Measurements from ENCODE around the gene DCAF17.
A peak's percentile ranks its signal among the peaks of the same experiment; 100 is the strongest.

Gene DCAF17, protein sequence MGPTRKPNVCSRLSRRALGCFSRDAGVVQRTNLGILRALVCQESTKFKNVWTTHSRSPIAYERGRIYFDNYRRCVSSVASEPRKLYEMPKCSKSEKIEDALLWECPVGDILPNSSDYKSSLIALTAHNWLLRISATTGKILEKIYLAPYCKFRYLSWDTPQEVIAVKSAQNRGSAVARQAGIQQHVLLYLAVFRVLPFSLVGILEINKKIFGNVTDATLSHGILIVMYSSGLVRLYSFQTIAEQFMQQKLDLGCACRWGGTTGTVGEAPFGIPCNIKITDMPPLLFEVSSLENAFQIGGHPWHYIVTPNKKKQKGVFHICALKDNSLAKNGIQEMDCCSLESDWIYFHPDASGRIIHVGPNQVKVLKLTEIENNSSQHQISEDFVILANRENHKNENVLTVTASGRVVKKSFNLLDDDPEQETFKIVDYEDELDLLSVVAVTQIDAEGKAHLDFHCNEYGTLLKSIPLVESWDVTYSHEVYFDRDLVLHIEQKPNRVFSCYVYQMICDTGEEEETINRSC

DNA sequence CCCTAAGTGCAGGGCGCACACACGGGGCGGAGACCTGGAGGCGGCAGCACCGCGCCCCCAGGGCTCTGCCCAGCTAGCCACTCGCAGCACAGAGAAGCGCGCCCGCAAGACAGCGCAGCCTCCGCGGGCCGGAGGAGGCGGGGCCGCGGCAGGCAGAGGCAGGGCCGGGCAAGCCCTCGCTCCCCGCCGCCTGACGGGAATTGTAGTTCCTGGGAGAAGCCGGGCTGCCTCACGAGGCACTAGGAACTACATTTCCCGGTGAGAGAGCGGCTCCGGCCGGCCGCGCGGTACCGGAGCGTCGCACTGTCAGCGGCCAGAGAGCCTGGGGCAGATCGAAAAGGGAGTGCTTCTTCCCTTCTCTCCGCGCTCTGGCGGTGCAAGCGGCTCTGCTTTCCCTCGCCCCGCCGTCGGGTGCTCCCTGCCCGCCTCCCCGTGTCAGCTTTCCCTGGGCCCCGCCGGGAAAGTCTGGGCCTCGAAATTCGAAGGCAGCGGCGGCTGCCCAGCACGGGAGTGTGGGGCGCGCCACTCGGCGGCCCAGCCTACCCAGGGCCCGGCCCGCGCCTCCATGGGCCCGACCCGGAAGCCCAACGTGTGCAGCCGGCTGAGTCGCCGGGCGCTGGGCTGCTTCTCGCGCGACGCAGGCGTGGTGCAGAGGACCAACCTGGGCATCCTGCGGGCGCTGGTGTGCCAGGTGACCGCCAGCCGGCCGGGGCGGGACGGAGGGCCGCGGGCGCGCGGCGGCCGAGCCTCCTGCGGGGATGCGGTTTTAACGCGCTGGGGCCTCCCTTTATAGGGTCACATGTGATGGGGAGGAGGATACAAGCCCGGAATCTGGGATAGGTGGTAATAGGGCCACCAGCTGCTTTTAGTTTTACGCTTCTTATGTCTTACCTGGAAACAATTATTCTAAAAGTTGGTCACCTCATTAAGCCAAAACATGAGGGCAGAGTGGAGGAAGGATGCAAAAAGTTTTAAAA lies at the start of gene DCAF17:
DCAF17 (plus strand) TSS at position 214 of the 977 bp plus-strand sequence; CDS start at position 566, 352 bp downstream.
- DNase-seq (ENCODE audit: low read depth in 4 of 4, low spot score in 1 of 4), result peak; percentile 69 to 92 (median 82)

DNA sequence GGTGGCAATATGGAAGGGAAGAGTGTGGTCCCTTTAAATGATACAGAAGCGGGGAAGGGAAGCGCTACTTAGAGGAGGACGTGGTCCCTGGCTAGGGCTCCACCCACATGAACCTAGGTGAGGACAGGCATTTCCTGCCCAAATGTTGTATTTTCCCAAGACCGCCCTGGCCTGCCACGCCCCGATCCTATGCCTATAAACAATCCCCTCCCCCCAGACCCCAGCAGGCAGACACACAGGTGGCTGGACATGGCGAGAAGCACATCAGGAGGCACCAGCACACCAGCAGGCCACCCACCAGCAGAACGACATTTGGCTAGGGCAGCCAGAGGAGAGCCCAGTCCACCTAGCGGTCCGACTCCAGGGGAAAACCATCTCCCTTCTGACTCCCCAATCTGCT lies 47.4 kb upstream of the DCAF17 start:
- no peak for DNase-seq (ENCODE audit: low read depth in 4 of 4, low spot score in 1 of 4)

DNA sequence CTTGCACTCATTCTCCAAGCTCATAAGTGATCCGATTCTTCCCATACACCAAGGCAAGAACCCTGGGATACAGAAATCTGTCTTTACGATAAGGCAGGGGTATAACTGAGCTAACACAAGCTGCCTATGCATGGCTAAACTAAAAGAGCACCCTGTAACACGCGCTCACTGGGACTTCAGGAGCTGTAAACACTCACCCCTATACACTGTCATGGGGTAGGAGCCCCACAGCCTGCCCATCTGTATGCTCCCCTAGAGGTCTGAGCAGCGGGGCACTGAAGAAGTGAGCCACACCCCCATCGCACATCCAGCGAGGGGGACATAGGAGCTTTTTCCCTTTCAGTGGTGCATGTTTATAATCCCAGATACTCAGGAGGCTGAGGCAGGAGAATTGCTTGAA lies 47.0 kb upstream of the DCAF17 start:
- no peak for DNase-seq (ENCODE audit: low read depth in 4 of 4, low spot score in 1 of 4)

DNA sequence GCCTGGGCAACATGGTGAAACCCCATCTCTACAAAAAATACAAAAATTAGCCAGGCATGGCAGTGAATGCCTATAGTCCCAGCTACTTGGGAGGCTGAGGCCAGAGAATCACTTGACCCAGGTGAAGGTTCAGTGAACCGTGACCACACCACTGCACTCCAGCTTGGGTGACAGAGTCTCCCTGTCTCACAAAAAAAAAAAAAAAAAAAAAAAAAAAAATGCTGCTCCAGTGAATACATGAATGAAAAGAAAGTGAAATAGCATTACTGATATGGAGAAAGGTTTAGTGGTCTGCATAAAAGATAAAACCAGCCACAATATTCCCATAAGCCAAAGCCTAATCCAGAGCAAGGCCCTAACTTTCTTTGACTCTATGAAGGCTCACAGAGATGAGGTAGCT lies 44.7 kb upstream of the DCAF17 start:
- DNase-seq (ENCODE audit: low read depth in 4 of 4, low spot score in 1 of 4), result no peak

DNA sequence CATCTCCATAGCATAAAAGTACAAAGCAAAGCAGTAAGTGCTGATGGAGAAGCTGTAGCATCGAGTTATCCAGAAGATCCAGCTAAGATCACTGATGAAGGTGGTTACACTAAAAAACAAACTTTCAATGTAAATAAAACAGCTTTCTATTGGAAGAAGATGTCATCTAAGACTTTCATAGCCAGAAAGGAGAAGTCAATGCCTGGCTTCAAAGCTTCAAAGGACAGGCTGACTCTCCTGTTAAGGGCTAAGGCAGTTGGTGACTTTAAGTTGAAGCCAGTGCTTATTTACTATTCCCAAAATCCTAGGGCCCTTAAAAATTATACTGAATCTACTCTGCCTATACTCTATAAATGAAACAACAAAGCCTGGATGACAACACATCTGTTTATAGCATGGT lies 44.2 kb upstream of the DCAF17 start:
- no peak for DNase-seq (ENCODE audit: low read depth in 4 of 4, low spot score in 1 of 4)

DNA sequence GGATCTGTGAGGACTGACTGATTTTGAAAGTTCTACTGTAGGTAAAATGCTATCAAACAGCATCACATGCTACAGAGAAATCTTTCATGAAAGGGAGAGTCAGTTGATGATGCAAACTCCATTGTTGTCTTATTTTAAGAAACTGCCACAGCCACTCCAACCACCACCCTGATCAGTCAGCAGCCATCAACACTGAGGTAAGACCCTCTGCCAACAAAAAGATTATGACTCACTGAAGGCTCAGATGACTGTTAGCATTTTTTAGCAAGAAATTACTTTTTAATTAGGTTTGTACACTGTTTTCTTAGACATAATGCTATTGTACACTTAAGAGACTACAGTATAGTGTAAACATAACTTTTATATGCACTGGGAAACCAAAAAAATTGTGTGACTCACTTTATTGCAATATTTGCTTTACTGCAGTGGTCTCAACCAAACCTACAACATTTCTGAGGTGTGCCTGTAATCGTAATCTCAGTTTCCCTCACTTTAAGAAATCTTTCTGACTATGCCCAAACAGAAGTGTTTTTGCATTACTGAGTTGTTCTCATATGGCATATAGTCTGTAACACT lies 43.0 kb upstream of the DCAF17 start:
- no peak for DNase-seq (ENCODE audit: low read depth in 4 of 4, low spot score in 1 of 4)

DNA sequence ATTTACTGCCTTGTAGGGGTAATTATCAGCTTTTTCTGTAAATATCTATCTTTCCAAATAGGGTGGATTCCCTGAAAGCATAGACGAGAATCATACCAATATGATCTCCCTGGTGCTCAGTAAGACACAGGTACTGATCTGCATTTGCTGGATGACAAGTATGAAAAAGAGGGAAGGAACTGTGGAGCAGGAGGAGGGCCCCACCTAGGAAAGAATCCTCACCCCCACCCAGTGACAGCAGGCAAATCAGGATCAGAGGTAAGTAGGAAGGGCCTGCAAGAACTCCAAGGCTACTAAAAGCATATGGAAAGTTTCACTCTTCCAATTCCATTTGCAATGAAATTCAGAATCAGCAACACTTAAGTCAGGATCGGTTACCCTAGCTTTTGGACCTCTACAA lies 42.5 kb upstream of the DCAF17 start:
- DNase-seq (ENCODE audit: low read depth in 4 of 4, low spot score in 1 of 4), result no peak

DNA sequence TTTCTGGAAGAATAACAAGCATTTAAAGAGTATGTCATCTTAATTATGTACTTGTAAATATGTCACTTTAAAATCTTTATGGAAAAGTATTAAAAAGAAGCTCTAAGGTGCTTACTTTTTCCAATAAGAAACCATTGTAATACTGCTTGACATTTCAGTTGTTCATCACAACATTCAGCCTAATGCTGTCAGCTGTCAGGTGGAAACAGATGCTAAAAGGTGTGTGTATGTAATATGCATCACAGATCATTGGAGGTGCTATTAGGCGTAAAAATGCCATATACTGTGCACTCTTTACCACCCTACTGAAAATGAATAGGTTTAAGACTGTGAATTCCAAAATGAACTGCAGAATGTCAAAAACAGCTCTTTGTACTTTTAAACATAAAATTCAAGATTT lies 40.5 kb upstream of the DCAF17 start:
- DNase-seq (ENCODE audit: low read depth in 4 of 4, low spot score in 1 of 4), result no peak

DNA sequence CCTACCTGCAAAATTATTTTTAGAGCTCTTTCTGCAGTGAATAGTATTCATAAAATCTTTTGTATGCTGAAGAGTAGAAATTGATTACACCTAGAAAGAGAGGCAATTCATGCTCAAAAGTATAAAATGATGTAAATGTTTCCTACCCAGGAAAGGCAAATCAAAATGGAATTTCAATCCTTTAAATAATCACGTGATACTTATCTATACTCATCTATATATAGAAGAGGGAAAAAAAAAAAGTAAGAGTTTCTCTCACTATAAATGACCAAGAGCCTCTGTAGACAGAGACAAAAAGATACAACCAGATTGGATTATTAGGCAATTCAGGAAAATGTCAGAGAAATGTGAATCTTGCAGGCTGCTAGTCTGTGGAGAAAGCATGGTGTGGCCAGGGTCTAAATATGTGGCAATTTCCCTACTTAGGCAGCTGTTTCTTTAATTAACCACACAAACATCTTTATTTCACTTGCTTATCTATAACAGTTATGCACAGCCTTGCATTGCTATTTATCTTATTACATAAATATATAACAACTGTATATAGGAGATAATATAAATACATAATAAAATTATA lies 39.8 kb upstream of the DCAF17 start:
- DNase-seq (ENCODE audit: low read depth in 4 of 4, low spot score in 1 of 4), result no peak

DNA sequence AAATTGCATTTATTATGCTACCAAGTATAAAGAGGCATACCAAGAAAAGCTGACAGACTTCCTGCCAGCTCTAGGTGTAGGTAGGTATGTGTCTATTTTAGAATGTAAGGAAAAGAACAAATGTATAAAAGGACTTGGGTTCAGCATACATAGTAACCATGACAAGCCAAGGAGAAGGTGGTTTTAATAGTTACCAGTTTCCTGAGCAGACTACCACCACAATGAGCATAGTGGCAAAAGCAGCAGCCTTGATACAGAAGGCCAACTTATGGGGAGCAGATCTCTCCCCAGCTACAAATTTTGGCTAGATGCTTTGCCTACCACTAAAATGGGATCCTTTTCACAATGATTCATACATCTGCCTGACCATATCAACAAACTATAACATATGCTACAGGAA lies 34.7 kb upstream of the DCAF17 start:
- DNase-seq (ENCODE audit: low read depth in 4 of 4, low spot score in 1 of 4), result no peak

DNA sequence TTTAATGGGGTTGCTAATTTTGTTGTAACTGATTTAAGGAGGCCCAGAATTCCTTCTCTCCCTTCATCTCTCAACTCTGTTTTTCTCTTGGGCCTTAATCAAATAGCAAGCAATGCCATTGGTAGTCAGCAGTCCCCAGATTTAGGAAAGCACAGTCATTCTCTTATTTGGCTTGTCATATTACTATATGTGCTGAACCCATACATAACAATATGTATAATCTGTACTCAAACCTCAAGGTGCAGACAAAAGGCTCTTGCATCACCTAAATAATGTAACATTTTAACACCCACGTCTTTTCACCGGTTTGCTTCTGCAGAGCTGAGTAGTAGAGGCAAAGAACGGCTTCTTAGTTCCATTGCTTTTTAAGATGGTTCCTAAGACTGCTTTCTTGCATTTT lies 33.6 kb upstream of the DCAF17 start:
- DNase-seq (ENCODE audit: low read depth in 4 of 4, low spot score in 1 of 4), result no peak

DNA sequence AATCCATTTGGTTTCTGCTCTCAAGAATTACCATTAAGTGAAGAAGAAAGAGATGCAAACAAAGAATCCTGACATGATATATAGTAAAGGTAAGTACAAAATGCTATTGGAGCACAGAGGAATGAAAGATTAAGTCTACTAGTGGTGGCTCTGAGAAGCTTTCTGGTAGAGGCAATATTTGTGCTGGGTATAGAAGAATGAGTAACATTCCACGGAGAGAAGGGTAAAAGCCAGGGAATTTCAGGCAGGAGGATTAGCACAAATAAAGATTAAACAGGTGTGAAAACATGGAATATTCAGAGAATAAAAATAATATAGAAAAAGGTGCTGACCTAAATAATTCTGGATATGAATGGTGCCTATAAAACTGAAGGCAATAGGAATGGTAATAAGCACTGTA lies 32.1 kb upstream of the DCAF17 start:
- no peak for DNase-seq (ENCODE audit: low read depth in 4 of 4, low spot score in 1 of 4)

DNA sequence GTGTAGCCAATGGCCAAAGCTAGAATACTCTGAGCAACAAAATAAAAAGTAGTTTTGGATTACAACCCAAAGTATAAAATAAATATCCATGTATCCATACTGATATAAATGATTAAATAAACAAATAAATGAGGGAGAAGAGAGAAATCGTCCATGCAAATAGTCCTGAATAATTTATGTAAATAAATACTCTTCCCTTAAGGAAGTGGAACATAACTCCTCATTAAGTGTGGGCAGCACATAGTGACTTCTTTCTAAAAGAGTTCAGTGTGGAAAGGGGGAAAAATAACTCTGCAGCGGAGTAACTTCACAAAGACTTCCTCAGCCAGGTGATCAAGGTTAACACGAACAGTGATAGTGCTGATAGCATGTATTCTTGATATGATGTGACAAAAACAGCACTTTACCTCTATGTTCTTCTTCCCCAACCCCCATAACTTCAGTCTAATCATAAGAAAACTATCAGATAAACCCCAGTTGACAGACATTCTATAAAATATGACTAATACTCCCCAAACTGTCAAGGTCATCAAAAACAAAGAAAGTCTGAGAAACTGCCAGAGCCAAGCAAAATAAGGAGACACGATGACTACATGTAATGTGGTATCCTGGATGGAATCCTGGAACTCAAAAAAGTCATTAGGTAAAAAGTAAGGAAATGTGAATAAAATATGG lies 31.0 kb upstream of the DCAF17 start:
- DNase-seq (ENCODE audit: low read depth in 4 of 4, low spot score in 1 of 4), result no peak

DNA sequence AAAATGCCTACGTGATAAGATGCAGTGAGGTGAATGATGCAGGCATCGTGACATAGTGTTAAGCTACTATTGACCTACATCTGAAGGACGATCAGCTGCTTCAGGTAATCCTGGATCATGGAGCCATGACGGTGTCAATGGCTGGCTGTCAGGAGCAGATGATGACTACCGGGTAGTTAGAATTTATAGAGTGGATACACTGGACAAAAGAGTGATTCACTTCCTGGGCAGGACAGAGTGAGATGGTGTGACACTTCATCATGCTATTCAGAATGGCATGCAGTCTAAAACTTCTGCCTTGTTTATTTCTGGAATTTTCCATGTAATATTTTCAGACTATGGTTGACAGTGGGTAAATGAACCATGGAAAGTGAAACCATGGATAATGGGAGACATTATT lies 29.8 kb upstream of the DCAF17 start:
- no peak for DNase-seq (ENCODE audit: low read depth in 4 of 4, low spot score in 1 of 4)

DNA sequence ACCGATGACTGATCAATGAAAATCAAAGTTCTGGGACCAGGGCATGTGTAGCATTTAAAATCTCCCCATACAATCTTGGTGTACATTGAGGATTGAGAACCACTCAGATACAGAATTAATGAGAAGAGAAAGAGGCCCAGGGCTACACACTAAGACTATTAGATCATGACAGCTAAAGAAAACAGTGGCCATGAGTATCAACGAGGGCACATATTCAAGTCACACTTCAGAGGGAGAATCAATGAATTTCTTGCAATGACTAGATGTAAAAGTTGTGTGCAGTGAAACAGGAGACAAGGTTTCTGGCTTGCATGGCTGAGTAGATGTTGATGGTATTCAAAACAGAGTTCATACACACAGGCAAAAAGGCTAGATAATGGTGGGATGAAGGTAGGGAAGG lies 29.3 kb upstream of the DCAF17 start:
- DNase-seq (ENCODE audit: low read depth in 4 of 4, low spot score in 1 of 4), result no peak

DNA sequence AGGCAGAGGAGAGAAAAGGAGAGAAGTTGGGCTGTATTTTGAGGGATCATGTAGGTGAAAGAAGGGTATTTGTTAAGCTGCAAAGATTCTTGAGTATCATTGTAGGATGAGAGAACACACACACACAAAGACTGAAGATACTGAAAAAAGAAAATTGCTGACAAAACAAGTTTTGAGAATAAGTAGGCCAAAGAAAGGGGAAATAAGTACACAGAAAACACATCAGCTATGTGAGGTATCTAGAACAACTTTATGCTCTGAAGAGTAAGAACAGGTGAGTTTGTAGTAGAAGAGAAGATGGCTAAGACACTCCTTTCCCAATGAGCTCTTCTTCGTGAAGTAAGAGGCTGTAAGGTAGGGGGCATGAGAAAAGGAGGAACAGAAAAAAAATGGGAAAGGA lies 28.5 kb upstream of the DCAF17 start:
- DNase-seq (ENCODE audit: low read depth in 4 of 4, low spot score in 1 of 4), result no peak

DNA sequence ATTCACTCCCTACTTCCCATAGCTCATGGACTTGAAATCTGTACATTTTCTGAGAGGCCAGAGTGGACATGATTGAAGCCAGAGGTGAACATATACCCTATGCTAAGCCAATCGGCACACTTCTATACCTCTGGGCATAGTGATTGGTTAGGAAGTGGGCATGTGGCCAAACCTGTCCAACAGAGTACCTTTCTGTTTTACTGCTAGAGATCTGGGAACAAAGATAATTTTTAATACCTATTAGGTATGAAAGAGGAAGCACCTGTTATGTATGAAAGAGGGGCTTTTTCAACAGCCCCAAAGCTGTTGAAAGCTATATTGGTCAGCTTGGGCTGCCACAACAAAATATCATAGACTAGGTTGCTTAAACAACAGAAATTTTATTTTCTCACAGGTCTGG lies 28.0 kb upstream of the DCAF17 start:
- DNase-seq (ENCODE audit: low read depth in 4 of 4, low spot score in 1 of 4), result no peak

DNA sequence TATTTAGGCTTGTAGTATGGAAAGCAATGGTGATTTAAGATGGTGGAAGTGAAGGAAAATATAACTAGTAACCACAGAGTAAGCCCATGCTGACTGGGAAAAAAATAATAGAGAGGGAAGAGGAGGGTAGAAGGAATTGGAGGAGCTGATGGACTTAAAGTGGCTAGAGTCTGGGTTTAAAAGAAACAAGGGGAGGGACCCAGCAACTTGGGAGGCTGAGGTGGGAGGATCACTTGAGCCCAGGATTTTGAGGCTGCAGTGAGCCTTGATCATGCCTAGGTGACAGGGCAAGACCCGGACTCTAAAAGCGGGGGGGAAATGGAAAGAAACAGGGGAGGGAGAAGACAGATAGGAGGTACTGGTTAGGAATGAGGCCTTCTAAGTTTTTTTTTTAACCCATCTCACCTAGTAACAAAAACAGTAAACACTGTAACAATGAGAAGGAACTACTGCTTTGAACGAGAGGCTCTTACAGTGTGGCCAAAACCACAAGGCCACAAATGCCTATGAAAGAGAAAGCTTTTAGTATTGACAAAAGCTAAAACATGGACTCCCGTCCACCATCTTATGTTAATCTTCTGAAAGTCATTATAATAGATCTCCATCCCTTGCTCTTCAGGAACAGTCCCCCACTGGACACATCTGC lies 26.9 kb upstream of the DCAF17 start:
- DNase-seq (ENCODE audit: low read depth in 4 of 4, low spot score in 1 of 4), result no peak

DNA sequence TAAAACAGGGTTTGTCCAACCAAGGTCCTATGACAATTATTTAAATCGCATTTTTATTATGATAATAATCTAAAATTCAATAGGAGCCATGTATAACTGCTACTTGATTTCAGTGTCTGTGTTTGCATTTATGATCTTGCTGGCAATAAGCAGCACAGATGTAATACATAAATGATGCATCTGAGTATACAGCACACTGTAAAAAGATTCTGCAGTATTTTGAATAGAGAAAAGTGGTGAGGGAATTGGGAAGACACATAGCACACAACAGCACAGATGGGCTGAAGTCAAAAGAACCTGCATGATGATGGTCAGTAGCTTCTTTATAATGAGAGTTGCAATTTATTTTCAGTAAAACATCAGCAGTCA lies 26.4 kb upstream of the DCAF17 start:
- no peak for DNase-seq (ENCODE audit: low read depth in 4 of 4, low spot score in 1 of 4)

DNA sequence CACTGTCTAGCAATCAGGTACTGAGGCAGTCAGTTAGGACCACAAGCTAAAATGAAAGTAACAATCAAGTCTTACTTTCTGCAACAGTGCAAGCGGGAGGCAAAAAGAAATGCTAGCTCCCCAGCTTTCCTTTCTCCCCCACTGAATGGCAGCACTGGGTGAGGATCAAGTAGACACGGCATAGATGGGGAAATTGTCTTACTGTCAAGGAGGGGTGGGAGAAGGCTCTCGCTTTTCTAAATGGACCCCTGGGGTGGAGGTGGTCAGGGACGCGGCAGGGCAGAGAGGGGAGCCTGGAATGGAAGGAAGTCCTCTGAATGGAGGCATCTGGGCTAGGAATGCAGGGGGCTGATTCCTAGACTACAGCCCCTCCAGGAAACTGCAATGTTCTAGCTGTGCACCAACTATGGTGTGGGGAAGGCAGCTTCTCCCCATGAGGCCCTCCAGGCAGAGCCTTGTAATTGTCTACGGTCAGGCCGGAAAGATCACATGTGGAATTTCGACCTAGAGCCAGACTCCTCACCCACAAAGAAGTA lies 24.5 kb upstream of the DCAF17 start:
- DNase-seq (ENCODE audit: low read depth in 4 of 4, low spot score in 1 of 4), result no peak
